Measurements from ENCODE around the gene POLR3K.

The POLR3K gene
- 10.1 to 24.8 reads per million in 2 experiments for total RNA-seq

- peak; percentile 98 for DNase-seq (ENCODE audit: low read depth)
These were observed at the start of gene POLR3K, which contains the start of gene SNRNP25 for GRCh38 chr16:53346-54236. Gene POLR3K (minus strand): TSS chr16:53608. CDS start chr16:53586, 22 bp downstream. Gene SNRNP25 (plus strand): TSS chr16:53828. CDS start chr16:54017, 189 bp downstream.

GRCh38 chr16:102060-102855, 48.9 kb upstream of the POLR3K start:
- DNase-seq (ENCODE audit: low read depth): no peak

- DNase-seq (ENCODE audit: low read depth): no peak
These were observed 48.2 kb upstream of the POLR3K start for GRCh38 chr16:101586-101985.

- DNase-seq (ENCODE audit: low read depth): no peak
These were observed 47.6 kb upstream of the POLR3K start for GRCh38 chr16:100989-101388.

- no peak for DNase-seq (ENCODE audit: low read depth)
These were observed 44.4 kb upstream of the POLR3K start for GRCh38 chr16:97822-98221.

- peak; percentile 83 for DNase-seq (ENCODE audit: low read depth)
These were observed 43.5 kb upstream of the POLR3K start for GRCh38 chr16:96935-97381.

- DNase-seq (ENCODE audit: low read depth): no peak
These were observed 41.5 kb upstream of the POLR3K start for GRCh38 chr16:94918-95265.

- DNase-seq (ENCODE audit: low read depth): no peak
These were observed 39.3 kb upstream of the POLR3K start for GRCh38 chr16:92431-93339.

GRCh38 chr16:91484-91883, 38.1 kb upstream of the POLR3K start:
- DNase-seq (ENCODE audit: low read depth): no peak

- no peak for DNase-seq (ENCODE audit: low read depth)
These were observed 36.2 kb upstream of the POLR3K start for GRCh38 chr16:89391-90302.

GRCh38 chr16:88613-89012, 35.2 kb upstream of the POLR3K start:
- no peak for DNase-seq (ENCODE audit: low read depth)

GRCh38 chr16:86483-86952, 33.1 kb upstream of the POLR3K start:
- no peak for DNase-seq (ENCODE audit: low read depth)

GRCh38 chr16:85865-86264, 32.5 kb upstream of the POLR3K start:
- DNase-seq (ENCODE audit: low read depth): no peak

- DNase-seq (ENCODE audit: low read depth): no peak
These were observed 32.0 kb upstream of the POLR3K start for GRCh38 chr16:85407-85782.

GRCh38 chr16:84718-85406, 31.5 kb upstream of the POLR3K start:
- no peak for DNase-seq (ENCODE audit: low read depth)

GRCh38 chr16:83781-84615, 30.6 kb upstream of the POLR3K start:
- DNase-seq (ENCODE audit: low read depth): no peak

GRCh38 chr16:83060-83603, 29.7 kb upstream of the POLR3K start:
- DNase-seq (ENCODE audit: low read depth): no peak

- no peak for DNase-seq (ENCODE audit: low read depth)
These were observed 26.0 kb upstream of the POLR3K start for GRCh38 chr16:79151-80054.

Measured in T follicular helper cell (primary cell).